Nephron progenitor cell (in vitro differentiated cells): ENCODE data around the gene UTP11.

Experiments used
- DNase-seq: peaks from one replicate; pipeline ENCODE4 v3.0.0; 2021
- H3K27ac Mint-ChIP-seq: 2 replicates; pipeline ENCODE4 v1.8.0; 2021; ENCODE audit warnings: mild to moderate bottlenecking, moderate library complexity, mixed read lengths
- H3K27me3 Mint-ChIP-seq: 2 replicates; pipeline ENCODE4 v1.8.0; 2021; ENCODE audit warnings: mild to moderate bottlenecking, low read depth, mixed read lengths; ENCODE audit not compliant: poor library complexity
- H3K36me3 Mint-ChIP-seq: 2 replicates; pipeline ENCODE4 v1.8.0; 2021; ENCODE audit warnings: low read depth, mixed read lengths
- H3K4me1 Mint-ChIP-seq: 2 replicates; pipeline ENCODE4 v1.8.0; 2021; ENCODE audit warnings: mixed read lengths
- H3K4me3 Mint-ChIP-seq: 2 replicates; pipeline ENCODE4 v1.8.0; 2021; ENCODE audit warnings: mild to moderate bottlenecking, moderate library complexity, mixed read lengths
- H3K9me3 Mint-ChIP-seq: 2 replicates; pipeline ENCODE4 v1.8.0; 2021; ENCODE audit warnings: mild to moderate bottlenecking, moderate library complexity, mixed read lengths
- CTCF ChIP-seq: fragments of 200-600 bp; sonication (generic); IDR thresholded peaks from 2 replicates; pipeline ENCODE4 v1.5.0; 2021; ENCODE audit warnings: antibody characterized with exemption

Gene UTP11

GRCh38 chr1:38000233-38000528 lies 12.4 kb upstream of the UTP11 start:
- TF ChIP-seq CTCF, result no peak
- Mint-ChIP-seq H3K4me3 (peak overlapping the region; percentile 70), H3K4me1 (peaks cover 77% of the 10 kb centered on the region), H3K36me3 (peaks cover 20% of the 10 kb centered on the region), H3K27me3 (peaks cover 7% of the 10 kb centered on the region), H3K27ac (peak overlapping the region; percentile 100), H3K9me3 (no peaks in the 10 kb centered on the region)
- no peak for DNase-seq

- peaks cover 19% of the 10 kb centered on the region for H3K36me3 Mint-ChIP-seq
- H3K27ac Mint-ChIP-seq, result peak overlapping the region; percentile 100
- no peaks in the 10 kb centered on the region for H3K9me3 Mint-ChIP-seq
- H3K4me1 Mint-ChIP-seq, result peaks cover 74% of the 10 kb centered on the region
- no peak for DNase-seq
- peak overlapping the region; percentile 70 for H3K4me3 Mint-ChIP-seq
- no peak for TF ChIP-seq CTCF
- H3K27me3 Mint-ChIP-seq, result peaks cover 7% of the 10 kb centered on the region
These were observed 11.7 kb upstream of the UTP11 start for GRCh38 chr1:38000529-38001455.

DNA sequence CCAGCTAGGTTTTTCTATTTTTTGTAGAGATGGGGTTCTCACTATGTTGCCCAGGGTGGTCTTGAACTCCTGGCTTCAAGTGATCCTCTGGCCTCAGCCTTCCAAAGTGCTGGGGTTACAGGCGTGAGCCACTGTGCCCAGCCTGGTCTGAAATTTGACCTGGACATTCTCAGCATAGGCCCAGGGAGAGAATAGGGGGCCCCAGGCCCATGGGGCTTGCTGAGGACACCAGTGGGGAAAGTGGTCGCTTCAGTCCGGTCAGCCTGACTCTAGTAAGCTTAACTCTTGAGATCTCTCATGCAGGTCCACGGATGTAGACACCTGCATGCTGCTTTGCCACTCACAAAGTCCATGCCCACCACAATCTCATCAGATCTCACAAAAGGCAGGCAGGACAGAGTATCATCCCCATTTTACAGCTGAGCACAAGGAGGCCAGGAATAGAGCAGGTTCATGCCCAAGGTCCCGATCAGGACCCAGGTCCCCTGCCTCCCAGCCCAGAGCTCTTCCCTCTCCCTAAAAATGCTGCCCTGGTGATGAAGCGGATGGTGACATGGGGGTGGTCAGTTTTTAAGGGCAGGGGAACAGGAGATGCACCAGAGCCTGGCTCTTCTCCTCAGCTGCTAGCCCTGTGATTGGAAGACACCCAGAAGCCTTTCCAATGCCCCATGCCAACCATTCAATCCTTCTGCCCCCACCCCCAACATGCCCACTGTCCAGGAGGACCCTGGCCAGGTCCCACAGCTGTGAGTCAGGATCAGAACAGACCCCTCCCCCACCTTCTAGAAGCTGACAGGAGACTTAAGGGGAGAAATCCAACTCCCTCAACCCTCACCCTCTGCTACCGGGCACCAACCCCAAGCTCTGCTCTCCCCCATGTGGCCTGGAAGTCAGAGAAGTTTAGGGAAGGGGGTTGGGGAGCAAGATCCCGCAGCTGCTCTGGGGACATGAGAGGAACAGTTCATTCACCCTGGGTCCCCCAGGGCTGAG lies 9.0 kb upstream of the UTP11 start:
- H3K4me1 Mint-ChIP-seq, result peaks cover 72% of the 10 kb centered on the region

DNA sequence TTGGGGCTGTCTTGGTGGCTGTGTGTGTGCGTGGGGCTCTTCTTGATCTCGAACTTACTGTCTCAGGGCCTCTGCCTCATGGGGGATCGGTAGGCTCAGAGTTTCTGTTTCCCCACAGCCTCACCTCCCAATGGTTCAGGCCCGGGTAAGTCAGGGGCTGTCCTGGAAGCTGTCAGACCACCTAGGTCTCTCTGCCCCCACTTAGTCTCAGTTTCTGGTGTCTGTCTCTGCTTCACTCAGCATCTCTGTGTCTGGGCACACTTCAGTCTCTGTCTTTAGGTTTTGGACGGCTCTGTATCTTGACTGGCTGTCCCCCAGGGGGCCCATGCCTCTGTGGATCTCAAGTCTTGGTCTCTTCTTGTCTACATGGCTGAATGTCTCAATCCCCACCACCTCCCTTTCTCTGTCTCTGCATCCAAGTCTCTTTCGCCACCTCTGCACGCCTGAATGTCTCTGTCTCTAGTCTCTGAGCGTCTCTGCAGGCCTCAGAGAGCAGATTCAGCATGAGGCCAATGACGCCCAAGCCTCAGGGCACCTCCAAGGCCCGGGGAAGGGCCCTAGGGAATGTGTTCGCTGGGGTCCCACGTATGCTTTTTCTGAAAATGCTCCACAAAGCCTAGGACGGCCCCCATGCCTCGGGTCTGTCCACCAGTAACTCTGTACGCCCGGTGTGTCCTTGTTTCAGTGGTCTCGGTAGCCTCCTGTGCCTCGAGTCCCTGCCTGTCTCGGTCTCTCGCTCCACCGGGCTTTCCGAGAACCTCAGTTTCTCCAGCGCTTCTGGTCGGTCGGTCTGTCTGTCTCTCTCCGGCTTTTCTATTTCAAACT lies 8.0 kb upstream of the UTP11 start:
- H3K4me3 Mint-ChIP-seq, result peak overlapping the region; percentile 93
- H3K9me3 Mint-ChIP-seq, result no peaks in the 10 kb centered on the region
- TF ChIP-seq CTCF, result no peak
- H3K4me1 Mint-ChIP-seq, result peaks cover 72% of the 10 kb centered on the region
- peak; percentile 31 for DNase-seq
- H3K27ac Mint-ChIP-seq, result peak overlapping the region; percentile 77
- H3K27me3 Mint-ChIP-seq, result peaks cover 2% of the 10 kb centered on the region
- no peaks in the 10 kb centered on the region for H3K36me3 Mint-ChIP-seq

More for the DNA sequence above, 9.0 kb upstream of the UTP11 start:
- Mint-ChIP-seq H3K27ac (no peak overlapping the region), H3K9me3 (no peaks in the 10 kb centered on the region), H3K27me3 (peaks cover 2% of the 10 kb centered on the region), H3K36me3 (peaks cover 3% of the 10 kb centered on the region), H3K4me3 (peak overlapping the region; percentile 93)
- no peak for TF ChIP-seq CTCF
- no peak for DNase-seq

DNA sequence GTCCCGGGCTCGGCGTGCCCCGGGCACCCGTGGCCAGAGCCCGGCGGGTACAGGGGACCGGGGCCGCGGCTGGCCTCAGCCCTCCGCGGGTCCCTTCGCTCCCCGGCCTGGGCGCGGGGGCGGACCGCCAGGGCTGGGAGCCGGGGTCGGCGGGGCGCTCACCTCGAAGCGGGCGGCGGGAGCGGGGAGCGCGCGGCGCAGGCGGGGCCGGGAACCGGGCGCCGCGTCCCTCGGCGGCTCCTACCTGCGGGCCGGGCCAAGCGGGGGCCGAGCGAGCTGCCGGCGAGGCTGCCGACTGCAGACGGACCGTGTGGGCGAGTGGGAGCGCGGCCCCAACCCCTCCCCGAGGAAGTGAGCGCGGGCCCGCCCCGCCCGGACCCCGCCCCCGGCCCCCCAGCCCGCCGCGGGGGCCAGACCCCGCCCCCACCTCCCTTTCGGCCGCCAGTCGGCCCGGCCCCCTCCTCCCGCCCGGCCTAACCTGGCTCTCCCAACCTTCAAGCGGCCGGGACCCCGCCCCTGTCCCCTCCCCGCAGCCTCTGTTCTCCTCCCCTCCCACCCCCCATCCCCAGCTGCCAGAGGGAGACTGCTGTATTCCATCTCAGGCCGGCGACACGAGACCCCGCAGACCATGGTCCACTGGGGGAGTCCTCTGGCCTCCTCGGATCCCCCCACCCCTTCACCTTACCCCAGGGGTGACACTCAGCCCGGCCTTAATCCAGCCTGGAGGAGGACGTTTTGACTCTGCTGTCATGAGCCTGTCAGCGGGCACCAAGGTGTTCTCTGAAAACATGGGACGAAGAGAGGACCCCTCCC lies 7.1 kb upstream of the UTP11 start, which contains the start of gene FHL3:
TSS of gene FHL3 (minus strand) at position 320 of the 813 bp plus-strand sequence. CDS start 6,102 bp downstream, outside the sequence.
- peak; percentile 85 for DNase-seq
- Mint-ChIP-seq H3K4me1 (peaks cover 72% of the 10 kb centered on the region), H3K4me3 (peak within 1 kb of the TSS; percentile 93), H3K27ac (peak within 1 kb of the TSS; percentile 95), H3K27me3 (peaks cover 2% of the 10 kb centered on the region), H3K36me3 (no peaks in the 10 kb centered on the region), H3K9me3 (no peaks in the 10 kb centered on the region)
- no peak for TF ChIP-seq CTCF
